ENCODE measurements around the gene ACP6.
"Not testable (repeated sequence)": the region's sequence is repeated elsewhere in the genome, so short reads cannot be mapped to it uniquely, and the experiment has no call there.

ACP6 gene

DNA sequence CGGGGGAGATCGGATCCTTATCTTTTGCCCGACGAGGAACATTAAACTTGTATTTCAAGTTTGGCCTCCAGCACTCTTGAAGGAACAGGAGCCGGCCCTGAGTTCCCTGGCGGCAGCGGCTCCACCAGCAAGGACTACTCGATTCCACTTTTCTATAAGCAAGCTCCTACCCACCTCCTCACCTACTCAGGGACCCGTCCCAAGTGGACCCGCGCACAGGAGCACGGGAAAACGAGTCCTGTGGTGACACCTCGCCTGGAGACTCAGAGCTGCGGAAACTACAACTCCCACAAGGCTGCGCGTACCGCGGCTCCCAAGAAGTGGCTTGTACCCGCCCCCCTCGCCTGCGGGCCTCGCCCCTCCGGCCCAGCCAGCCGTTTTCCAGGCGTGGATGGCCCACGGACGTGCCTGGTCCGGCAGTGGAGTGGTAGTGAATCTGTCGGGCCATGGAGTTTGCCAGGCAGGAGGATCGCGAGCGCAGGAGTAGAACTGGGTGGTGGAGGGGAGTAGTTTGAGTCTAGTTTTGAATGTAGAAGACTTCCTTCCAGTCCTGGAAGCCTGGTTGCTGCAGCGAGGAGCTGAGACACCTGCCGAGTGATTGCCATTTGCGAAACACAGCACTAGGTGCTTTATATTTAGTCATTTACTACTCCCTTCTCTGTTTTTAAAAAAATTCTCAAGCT lies at the start of gene ACP6:
TSS of gene ACP6 (minus strand) at position 206 of the 683 bp plus-strand sequence. CDS start 476 bp downstream, outside the sequence.
- peak; percentile 32 for DNase-seq

DNA sequence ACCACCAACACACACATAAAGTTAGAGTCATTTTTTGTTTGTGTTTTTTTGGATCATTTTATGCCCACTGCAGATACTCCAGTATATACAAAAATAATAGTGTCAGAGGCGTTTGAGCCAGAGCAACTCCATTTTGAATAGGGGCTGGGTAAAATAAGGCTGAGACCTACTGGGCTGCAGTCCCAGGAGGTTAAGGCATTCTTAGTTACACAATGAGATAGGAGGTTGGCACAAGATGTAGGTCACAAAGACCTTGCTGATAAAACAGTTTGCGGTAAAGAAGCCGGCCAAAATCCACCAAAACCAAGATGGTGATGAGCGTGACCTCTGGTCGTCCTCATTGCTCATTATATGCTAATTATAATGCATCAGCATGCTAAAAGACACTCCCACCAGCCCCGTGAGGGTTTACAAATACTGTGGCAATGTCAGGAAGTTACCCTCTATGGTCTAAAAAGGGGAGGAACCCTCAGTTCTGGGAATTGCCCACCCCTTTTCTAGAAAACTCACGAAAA lies 49.4 kb upstream of the ACP6 start:
- no peak for DNase-seq

DNA sequence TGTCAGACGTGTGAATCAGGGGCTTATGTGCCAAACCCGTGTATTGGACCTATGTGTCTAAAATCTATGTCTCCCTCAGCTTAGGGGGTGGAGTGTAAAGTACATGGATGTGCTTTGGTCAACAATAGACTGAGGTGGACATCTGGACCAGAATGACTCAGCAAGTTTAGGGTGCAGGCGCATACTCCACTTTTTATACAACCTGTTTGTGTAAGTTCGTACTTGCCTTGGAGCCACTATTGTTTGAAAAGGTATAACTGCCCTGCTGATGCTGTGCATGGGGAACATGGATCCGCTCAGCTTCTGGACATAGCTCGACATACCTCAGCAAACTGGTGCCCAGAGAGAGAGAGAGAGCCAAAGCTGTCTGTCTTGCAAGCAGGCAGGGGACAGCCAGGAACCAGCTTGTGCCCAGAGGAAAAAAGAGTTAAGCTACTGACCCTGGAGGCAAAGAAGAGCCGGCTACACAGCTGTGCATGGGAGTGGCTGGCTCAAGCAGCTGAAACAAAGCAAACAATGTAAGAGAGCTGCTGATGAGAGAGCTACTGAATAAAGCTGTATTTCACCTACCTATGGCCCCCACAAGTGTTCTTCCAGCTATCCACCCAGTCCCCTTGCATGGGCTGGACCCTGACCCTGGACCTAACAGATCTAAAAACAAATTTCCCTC lies 48.8 kb upstream of the ACP6 start:
- DNase-seq: no peak

DNA sequence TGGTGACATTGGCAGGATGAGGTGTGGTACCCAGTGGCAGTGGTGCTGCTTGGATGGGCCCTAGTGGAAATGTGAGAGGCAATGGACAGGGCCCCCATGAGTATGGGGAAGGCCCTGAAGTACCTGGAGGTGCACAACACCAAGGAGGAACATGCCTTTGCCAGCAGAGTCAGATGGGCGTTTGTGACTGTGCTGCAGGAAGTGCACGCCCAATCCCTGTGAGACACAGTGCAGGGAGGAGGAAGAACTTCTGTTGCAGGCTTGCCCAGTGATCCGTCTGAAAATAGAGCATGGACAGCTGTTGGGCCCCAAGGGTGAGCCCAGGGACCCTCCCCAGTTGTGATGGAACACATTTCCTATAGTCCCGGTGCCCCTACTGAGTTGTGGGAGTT lies 47.4 kb upstream of the ACP6 start:
- no peak for DNase-seq

DNA sequence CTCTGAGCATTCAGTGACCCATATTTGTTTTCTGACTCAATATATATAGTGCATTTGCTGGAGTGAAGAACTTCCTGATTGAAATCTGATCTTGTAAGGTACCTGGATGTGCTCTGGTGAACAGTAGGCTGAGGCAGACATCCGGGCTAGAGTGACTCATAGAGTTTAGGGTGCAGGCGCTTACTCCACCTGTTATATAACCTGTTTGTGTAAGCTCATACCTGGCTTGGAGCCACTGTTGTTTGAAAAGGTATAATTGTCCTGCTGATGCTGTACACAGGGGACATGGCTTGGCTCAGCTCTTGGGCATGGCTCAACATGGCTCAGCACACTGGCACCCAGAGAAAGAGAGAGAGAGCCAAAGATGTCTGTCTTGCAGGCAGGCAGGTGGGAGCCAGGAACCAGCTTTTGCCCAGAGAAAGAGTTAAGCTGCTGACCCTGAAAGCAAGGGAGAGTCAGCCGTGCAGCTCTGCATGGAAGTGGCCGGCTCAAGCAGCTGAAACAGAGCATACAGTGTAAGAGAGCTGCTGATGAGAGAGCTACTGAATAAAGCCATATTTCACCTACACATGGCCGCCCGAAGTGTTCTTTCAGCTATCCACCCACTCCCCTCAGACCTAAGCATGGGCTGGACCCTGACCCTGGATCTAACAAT lies 46.9 kb upstream of the ACP6 start:
- DNase-seq: no peak

DNA sequence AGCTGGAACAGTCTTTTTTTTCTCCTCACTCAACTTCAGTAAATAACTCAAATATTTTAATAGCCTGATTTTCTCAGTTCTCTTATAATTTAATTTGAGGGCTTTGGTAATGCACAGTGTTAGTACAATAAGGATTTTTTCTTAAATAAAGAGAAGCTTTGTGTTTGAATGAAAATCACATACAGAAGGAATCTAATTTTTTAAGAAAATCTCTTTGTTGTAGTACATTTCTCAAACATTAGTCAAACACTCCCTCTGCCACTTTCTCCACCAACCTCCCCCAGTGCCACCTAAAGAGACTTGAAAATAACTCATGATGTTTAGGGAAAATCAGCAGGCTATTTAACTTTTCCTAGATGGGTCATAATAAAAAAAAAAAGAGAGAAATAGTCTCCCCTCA lies 42.3 kb upstream of the ACP6 start:
- DNase-seq: no peak

DNA sequence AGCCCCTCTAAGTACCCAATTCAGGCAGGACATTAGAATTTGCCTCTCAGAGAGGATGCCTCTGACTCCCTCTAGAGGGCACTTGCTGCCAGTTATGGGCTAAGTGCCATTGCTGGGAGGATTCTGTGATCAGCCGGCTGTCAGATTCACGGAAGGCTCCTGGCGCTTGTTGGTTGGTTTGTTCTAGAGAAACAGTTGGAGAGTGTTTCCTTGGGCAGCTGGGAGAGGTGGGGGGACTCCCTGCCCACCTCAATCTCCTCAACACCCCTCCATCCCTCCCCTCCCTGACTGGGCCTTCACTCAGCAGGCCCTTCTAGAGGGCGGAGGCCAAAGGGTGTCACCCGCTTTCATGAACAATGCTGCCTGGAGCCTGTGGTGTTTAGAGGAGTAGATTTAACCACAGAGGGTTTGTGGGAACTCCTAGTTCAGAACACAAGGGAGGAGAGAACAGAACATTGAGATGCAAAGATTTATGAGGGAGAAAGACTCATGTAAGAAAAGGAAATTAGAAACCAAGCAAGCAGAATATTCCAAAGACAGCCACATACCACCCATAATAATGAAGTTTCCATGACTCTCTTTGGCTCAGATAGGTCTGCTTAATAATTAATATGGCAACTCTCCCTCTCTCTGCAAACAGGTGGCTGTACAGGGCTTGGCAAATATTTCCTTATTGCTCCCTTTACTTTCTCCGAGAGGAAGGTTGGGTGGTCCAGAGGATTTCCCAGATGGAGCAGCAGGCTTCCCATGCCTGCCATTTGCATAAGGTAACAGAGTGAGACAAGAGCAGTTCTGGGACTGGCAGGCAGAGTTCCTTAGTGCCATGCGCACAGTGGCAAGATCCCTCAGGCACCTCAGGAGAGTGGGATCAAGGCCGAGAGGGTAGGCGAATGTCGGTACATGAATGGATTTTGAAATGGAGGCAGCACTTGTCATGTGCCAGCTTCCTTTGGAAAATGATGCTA lies 30.0 kb upstream of the ACP6 start:
- no peak for DNase-seq

DNA sequence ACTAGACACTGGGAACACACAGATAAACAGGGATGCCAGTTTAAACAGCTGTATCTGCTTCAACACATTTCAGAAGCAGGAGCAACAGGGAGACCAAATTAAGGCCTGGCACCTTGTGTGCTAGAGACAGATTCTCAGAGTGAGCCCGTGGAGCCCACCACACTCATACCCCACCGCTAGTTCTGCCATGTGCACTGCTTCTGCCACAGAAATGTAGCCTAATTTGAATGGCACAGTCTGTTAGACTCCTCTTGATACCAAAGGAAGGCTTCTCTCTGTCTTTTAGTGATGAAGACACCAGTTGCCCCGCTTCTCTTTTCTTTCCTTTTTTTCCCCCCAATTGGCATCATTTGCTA lies 29.3 kb upstream of the ACP6 start:
- DNase-seq: no peak

DNA sequence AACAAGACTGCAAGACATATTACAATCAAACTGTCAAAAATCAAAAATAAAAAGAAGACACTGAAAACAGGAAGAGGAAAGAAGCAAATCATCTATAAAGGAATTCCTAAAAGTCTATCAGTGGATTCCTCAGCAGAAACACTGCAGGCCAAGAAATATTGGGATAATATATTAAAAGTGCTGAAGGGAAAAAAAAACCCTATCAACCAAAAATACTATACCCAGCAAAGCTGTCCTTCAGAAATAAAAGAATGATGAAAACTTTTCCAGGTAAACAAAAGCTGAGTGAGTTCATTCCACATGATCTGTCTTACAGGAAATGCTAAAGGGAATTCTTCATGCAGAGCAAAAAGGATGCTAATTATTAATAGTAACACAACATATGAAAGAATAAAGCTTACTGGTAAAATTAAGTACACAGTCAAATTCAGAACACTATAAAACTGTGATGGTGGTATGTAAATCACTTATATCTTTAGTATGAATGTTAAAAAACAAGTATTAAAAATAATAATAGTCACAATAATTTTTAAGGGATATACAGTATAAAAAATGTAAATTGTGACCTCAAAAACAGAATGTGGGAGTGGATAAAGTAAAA lies 12.9 kb upstream of the ACP6 start:
- DNase-seq: no peak

DNA sequence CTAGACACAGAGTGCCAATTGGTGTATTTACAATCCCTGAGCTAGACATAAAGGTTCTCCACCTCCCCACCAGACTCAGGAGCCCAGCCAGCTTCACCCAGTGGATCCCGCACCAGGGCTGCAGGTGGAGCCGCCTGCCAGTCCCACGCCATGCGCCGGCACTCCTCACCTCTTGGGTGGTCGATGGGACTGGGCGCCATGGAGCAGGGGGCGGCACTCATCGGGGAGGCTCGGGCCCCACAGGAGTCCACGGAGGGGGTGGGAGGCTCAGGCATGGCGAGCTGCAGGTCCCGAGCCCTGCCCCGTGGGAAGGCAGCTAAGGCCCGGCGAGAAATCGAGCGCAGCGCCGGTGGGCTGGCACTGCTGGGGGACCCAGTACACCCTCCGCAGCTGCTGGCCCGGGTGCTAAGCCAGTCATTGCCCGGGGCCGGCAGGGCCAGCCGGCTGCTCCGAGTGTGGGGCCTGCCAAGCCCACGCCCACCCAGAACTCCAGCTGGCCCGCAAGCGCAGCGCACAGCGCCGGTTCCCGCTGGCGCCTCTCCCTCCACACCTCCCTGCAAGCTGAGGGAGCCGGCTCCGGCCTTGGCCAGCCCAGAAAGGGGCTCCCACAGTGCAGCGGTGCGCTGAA lies 10.4 kb upstream of the ACP6 start:
- DNase-seq: not testable (repeated sequence)

DNA sequence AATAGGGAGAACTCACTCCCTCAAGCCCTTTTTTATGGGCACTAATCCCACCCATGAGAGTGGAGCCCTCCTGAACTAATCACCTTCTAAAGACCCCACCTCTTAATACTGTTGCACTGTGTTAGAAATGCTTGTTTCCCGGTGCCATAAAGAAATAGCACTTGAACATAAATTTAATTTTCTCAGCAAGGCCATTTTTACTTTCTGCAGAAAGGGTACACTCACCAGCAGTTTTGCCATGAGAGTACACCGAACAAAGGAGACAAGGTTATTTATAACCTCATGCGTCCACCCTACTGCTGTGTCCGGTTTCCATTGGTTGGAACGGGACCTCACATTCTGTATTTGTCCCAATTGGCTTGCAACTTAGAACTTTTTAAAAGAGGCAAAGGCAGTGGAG lies 7.4 kb upstream of the ACP6 start:
- DNase-seq: not testable (repeated sequence)

DNA sequence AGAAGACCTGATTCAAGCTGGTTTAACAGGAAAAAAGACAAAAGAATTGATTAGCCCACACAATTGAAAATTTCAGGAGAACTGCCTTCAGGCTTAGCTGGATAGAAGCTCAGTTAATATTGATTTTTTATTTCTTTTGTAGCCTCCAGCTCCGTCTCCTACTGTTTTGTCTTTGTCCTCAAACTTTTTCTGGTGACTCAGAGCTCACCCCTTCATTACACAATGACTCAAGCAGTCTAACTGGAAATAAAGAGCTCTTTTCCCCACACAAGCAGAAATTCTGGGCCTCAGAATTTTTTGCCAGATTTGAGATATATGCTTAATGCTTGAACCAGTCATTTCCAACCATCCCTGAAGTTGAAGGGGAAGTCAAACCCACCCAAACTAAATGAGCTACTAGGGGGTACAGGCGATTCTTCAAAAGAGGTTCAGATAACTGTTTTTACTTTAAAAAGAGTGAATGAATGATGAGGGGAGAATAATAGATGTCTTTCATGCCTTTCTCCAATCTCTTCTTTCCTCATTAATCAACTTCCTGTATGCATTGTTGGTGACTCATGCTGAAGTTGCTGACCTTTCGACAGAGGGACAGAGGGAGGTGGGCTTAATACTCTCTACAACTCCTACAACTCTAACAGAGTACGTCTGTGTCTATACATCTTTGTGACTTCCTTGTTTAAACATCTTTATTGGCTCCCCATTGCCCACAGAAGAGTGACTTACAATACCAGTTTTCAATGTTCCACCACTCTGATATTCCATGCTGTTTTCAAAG lies 6.2 kb upstream of the ACP6 start:
- no peak for DNase-seq

DNA sequence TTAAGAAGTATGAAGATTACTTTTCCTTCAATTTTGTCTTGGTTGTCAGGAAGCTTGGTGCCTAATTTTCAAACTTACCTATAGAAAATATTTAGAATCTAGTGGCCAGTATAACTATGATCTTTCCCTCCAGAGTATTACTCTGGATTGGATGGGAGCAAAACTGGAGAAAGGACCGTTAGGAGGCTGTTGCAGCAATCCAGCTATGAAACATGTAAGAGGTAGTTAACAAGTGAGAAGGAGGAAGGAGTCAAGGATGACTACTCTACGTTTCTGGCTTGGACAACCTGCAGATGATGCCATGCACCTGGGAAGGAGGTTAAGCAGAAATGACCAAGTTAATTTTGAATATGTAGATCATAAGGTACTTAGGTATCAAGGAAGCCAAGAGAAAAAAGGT lies 3.5 kb upstream of the ACP6 start:
- no peak for DNase-seq

DNA sequence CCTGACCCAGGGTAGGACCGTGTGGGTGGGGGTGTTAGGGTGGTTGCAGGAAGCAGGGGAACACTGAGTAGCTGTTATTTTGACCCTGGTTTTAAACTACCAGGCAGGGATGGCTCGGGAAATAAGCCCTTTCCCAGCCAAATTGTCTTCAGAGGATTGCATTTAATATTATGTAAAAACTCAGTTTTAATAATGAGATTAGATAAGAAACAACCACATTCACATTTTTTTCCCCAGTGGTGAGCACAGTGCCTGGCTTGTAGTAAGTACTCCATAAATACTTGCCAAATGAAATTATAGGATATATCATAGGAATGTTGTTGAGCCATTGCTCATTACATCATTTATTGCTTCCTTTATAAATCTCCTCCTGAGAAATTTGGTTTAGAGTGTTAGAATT lies 3.1 kb upstream of the ACP6 start:
- DNase-seq: no peak

DNA sequence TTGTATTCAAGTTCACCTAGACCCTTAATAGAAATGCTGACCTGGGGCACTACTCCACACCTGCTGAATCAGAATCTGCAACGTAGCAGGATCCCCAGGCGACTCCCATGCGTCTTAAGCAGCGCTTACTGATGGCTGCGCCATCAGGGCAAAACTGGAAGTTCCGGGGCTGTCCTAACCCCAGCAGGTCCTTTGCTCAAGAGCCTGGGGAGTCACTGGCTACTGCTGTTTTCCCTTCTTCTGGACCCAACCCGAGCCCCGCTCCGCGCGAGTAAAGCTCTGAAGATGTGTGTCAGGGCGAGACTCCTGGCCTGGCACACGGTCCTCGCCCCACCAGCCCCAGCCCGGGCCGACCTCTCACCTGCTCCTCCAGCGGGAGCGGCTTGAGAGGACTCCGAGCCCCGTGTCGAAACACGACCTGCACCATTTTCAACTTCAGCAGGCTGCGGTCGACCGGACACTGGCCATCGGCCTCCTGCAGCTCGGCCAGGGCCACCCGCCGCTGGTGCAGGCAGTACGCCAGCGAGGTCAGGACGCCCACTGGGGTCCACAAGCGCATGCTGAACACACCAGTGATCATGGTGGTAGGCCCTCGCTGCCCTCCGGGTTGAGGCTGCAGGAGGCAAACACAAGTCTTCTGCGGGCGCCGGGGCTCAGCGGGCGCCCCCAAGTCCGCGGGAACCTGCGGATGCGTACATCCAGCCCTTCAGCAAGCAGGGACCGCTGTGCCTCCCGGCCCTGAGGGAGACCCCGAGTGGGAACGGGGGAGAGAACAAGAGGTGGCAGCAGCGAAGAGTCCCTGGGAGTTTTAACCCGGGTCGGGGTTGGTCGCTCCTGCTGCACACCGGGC lies 630 bp downstream of the ACP6 start:
- no peak for DNase-seq

DNA sequence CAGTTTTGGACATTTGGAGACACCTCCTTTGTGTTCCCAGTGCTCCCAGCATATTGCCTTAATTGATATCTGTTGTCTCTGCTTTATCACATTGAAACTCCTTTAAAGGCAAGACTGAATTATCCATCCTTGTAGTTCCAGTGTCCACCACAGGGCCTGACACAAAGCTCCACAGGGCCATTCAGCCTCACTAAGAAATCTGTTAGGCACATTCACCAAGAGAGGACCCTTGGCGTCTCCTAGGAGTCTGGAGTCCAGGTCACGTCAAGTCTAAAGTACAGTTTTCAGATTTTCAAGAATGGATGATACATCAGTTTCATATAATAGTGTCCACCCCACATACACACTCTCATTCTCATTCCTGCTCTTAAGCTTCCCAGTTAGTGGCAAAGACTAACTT lies 4.8 kb downstream of the ACP6 start:
- DNase-seq: no peak

DNA sequence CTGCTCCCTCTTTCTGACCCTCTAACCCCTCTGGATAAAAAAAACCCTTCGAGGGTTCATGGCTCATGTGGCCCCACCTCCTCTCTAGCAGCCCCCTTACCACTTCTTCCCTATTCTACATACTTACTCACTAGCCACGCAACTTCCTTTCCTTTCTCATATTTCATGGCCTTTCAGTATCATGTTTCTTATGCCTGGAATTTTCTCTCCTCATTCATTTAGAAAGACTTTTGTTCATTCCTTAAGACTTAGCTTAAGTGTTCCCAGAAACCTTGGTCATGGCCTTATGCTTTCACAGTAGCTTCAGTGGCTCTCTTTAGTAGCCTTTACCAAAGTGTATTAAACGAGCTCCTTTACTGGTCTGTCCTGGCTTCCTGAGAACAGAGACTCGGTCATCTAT lies 6.1 kb downstream of the ACP6 start:
- DNase-seq: no peak

DNA sequence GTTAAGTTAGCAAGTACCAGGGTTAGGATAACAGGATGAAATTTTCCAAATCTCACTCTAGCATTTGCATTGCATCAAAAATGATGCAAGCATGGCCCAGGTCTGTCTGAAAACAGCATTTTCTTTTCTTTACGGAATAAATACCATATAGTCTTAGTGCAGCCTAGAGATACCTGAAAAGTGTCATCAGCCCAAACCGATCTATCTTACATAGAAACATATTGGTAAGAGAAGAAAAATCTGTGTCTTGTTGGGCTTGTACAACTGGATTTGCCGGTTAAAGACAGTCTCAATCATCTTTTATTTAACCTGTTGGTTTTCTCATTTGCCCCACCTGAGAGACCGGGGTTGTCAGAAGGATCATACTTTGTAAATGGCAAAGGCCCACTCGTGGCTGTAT lies 15.8 kb downstream of the ACP6 start:
- DNase-seq: no peak

DNA sequence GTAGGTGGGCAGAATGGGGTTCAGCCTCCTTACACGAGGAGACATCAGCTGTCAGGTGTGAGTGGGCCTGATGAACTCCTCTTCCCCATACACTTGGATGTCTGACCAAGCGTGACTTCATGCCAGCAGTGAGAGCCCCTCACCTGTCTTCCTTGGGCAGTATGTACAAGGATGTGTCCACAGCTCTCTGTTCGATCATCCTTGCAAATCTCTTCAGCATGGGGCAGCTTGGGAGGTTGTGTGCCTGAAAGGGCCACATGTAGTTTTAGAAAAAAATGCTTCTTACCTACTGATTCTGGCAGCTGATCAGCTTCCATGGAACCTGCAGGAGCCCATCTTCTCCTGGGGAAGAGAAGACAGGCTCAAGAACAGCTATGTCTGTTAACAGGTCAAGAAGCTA lies 18.0 kb downstream of the ACP6 start:
- DNase-seq: no peak

DNA sequence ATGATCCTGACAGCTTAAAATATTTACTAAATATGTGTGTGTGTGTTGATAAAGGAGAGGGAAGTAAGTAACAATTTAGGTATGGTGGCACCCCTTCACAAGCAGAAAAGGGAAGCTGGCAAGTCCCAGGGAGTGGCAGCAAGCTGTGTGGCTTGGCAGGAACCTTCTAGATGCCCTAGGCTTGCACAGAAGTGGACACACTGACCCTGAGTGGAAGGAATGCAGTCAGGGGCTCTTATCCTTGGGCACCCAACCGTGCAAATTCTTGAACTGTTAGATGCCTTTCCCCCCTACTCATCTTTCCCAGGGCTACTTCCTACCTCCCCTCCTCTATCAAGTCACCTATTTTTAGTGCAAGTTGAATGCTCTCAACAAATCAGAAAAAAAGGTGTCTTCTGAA lies 18.9 kb downstream of the ACP6 start:
- DNase-seq: no peak

Data from cortex of kidney (tissue), 1 donor.